NCI-H1092 treated with DMSO at 0.1 percent for 48 hours (cell line): ENCODE data around the gene ADAMTS17.

Experiments used
- DNase-seq: peaks from one replicate; lab custom pipeline; 2025; lab: John Stamatoyannopoulos, UW

ADAMTS17 gene

DNA sequence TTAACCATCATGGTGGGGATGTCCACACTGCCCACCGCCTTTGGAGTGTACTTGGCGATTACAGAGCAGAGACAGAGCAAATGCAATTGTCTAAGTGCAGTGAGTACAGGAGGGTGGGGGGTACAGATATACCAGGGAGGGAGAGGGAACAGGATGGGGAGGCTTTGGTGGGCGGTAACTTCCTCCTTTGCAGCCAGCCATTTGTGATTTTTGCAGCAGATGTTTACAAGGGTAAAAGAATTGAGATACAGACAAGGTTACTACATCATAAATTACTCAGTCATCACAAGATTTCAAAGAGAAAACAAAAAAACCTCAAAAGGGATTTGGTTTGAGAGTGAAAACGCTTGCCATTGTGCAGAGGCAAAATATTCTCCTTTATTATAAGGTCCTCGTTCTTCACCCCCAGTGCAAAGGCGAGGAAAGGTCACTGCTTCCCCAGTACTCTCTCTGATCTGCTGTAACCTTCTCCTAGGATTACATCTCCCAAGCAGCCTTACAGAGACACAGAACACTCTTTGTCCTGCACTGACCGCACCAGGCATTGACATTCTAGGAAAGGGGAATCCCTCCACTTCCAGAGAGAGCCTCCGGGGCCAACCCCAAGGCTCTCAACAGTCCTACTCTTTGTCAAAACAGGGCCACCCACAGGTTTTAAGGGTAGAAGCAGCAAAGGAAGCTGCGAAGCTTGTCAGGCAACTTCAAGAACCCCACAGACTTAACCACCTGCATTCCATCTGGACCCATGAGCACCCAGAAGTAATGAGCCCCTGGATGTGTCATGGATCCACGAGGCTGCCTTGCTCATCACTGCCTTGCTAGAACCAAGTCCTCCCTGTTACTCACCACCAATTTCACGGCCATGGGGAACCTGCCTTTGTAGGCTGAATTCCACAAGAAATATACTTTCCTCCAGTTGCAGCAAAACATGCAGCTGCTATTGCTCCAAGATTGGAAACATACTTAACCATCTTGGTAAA is 117.3 kb downstream of the ADAMTS17 start:
- no peak for DNase-seq

DNA sequence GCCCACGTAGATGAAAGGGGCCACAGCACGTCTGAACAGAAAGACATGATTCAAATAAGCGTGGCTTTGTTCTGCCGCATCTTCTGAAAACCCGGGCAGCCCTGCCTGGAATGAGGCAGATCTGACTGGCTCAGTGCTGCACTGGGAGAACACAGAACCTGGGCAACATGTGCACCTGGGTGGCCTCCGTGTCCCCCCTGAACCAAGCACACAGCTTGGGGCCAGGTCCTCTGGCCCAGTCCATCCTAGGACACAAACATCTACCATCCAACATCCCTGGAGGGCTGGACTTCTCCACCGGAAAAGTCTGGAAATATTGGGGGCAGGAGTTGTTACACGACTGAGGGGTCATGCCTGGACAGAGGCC is 119.4 kb downstream of the ADAMTS17 start:
- no peak for DNase-seq

DNA sequence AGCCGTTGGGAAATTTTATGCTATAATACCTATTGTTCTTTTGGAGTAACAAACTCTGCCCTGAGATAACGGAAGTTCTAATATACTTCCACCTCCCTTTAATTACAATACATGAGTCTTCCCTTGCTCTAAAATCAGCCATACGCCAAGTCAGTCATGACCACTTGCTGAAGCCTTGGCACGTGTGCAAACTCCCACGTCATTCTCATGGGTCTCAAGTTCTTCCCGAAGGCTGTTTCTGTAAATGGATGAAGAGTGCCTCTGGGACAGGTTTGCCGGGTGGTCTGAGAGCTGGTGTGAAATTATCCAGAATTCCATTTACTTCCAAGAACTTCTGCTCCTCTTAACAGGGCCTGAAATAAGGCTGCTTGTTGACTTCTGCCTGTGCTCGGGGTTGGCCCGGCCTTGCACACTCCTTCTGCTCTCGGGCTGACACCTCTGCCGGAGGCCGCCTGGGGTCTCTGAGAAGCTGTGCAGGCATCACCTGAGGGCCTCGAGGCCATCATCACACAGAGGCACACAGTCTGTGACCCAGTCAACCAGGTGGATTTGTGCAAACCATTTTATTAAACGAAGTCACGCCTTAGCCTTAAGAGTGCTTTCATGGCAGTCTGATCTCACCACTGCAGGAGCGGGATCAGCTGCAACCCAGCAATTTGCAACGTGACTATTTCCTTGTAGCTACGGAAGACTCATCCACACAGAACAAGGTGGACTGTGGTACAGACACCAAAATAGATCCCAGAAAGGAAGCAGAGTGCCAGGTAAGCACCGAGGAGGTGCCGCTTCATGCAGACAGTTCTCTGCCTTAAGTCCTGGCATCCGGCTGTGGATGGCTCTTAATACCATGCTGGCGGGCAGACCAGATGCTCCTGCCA is 120.1 kb downstream of the ADAMTS17 start:
- DNase-seq, result no peak

DNA sequence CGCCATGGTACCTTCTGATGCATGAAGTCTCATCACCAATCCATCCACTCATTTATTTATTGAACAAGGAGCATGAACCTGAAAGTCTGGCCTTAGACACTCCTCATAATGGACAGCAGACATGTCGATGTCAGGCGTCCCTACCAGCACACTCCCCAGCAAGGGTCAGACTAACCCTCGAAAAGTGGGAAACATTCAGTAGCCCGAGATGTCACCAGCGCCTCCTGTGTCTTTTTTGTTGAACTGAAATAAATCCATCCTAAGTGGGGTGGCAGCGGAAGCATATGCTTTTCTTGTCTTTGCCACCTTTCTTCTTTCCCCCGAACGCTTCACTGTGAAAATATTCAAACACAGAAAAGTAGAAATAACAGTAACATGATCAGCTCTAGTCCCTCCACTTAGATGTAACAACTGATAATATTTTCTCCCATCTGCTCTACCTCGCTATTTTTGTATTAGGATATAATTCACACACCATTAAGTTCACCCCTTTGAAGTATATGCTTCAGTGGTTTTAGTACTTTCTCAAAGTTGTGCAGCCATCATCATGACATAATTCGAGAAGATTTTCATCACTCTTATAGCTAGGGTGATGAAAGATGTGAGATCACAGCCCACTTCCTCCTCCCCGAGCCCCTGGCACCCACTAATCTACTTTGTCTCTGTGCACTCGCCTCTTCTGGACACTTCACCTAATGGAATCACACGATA is 121.6 kb downstream of the ADAMTS17 start:
- no peak for DNase-seq

DNA sequence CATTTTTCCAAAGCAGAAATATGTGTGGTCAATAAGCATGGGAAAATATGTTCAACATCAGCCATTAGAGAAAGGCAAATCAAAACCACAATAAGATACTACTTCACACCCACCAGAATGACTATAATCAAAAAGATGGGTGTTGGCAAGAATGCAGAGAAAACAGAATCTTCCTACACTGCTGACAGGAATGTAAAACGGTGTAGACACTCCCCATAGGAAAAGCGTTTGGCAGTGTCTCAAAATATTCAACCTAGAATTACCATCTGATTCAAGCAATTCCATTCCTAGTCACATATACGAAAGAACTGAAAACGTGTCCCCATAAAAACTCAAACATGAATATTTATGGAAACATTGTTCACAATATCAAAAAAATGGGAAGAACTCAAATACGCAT is 123.3 kb downstream of the ADAMTS17 start:
- no peak for DNase-seq

DNA sequence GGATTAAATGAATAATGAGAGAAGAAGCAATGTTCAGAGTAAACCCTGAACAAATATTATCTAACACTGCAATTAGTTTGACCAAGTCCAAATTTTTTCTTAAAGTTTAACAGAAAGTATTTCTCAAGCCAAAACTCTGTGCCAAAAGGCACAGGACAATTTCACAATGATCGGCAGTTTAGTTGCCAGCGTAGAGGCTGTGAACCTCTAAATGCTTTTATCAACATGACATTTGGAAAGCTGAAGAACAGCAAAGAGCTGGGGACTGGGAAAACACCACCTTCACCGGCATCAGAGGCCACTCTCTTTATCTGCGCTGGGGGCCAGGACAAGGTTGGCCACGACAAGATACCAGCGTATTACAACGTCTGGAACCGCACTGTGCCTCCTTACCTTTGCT is 125.6 kb downstream of the ADAMTS17 start:
- DNase-seq, result no peak

DNA sequence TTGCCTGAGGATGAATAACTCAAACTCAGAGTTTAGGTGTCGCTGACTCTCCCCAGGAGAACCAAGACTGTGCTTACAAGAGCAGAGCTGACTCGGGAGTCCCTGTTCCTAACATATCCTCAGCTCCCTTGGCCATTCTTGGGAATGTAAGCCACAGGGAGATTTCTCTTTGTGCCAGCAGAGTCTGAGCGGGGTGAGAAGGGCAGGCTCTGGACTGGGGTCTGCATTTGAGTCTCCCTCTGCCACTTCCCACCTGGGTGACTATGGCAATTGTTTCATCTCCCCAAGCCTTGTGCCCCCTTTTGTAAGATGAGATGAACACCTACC is 126.0 kb downstream of the ADAMTS17 start:
- no peak for DNase-seq

DNA sequence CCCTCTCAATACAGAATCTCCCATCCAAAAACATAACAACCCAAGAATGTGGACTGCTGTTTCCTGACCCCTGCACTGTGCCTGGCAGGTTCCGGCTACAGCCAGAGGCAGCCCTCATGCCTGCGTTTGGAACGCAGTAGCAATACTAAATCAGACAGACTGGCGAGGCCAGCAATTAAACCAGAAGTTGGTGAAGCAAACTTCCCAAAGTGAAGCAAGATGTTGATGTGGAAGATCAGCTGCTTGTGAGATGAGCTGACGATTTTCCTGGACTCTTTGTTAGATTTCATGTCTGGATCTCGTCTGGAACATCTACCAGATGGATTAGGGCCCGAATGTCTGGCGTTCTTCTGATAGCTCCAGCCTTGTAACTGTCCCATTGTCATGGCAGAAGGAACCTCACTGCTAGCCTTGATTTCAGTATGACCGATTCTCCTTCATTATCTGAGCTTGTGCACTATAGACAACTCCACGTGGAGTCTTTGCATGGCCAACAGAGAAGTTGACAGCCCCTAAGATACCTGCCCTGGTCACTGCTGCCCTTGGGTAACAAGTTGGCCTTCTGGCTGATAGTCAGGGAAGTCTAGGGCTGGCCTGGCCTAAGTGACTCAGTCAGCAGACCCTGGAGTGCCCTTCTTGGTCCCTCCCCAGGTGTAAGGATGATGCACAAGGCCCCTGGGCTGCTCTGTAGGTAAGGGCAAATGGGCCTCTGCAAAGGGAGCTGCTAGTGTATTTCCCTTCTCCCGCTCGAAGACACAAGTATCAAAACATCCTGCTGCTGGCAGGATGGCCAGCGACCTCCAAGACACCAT is 126.5 kb downstream of the ADAMTS17 start:
- no peak for DNase-seq

DNA sequence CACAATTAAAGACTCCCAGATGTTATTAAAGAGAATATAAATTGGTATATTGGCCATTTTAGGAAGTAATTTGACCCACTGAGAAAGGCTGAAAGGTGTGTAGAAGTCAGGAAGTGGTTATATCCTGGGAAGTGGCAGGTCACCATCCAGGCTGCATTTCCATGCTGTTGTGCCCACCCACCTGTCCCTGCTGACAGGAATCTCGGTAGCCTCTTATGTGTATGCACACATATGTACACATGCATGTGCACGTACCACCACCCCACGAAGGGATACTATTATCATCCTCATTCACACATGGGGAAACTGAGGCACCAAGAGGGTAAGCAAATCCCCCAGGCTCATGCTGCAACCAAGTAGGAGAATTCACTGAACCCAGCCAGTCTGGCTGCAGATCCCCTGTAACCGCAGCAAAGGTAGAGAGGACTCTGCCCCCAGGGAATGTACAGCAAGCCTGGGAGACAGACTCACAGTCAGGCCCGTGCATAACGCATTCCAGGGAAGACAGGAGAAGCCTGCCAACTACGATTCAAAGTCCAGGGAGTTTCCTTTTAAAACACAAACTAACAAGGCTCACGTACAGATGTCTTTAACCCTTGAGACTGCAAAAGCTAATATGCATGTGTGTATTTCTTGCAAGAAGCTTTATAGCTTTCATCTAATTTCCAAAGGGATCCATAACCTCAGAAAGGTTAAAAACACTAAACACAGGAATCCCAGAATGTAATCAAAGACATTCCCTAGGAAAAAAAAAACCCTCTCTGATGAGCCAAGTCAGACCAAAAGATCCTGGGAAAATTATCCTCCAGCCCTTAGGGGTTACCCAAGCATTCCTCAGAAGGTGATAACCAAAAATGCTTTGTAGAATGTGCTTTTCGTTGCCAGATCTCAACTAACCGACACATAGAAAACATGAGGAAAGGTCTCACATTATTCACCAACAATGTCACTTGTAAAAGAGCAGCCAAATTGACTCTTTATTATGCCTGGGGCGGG is 129.6 kb downstream of the ADAMTS17 start:
- DNase-seq, result no peak

DNA sequence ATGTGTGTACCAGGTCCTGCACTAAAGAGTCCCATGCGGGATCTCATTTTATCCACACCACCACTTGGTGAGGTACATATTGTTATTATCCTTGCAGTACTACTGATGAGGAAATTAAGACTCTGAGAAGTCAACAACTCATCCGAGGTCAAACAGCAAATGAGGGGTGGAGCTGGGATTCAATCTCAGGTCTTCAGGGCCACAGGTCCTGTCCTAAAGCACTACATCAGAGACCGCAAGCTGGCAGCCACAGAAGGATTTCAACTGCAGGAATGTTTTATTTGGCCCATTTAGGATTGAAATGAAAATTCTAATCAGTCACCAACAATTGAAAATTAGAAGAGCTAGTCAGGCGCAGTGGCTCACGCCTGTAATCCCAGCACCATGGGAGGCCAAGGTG is 131.4 kb downstream of the ADAMTS17 start:
- DNase-seq, result no peak

DNA sequence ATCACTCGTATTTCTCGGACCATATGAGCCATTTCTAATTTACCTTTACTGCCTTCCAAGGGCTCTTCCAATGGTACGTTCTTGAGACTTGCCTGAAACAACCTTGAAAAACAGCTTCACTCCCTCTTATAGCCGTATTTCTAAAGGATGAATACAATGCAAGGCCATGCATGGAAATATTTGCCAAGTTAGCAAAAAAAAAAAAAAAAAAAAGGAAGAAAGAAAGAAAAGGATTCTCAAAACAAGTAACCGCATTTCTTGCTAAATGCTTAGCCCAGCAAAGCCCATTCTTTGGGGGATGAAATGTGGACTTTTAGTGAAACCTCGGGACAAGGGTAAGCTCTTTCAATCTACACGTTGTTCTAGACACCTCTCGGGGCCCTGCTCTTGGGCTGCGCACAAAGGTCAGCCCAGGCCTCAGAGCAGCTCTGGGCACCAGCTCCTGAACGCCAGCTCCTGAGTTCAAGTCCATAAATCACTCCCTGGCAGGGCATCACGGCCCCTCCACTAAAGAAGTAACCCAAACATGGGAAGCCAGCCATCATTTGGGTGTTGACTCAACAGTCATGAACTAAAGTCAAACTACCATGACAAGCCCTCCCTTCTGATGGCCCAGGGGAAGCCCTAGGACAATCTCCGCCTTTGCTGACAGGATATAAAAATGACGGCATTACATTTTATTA is 132.7 kb downstream of the ADAMTS17 start:
- DNase-seq, result no peak

DNA sequence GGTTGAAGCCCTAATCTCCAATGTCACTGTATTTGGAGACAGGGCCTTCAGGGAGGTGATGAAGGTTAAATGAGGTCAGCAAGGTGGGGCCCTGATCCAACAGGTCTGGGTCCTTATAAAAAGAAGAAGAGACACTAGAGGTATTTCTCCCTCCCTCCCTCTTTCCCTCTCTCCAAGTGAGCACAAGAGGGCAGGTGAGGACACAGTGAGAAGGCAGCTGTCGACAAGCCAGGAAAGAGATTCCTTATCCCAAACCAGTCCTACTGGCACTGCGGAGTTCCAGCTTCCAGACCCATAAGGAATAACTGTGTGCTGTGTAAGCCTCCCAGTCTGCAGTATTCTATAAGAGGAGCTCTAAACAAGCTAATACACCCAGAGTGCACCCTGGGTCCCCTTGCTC is 134.7 kb downstream of the ADAMTS17 start:
- DNase-seq, result no peak

DNA sequence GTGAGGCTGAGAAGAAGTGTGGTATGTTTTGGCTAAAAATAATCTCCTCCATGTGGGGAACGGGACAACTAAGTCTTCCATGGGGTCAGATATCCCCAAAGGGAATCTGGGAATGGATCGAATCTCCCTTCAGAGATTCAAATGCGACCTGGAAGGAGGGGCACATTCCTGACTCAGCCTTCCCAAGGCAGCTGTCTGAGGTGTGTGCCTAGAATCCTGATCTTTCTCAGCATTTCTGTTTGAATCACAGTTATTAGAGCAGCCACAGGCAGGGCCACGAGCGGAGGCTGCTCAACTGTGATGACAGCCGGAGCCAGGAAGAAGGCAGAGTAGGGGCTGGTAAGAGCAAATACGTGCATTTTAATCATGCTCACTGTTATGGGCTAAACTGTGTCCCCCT is 135.1 kb downstream of the ADAMTS17 start:
- no peak for DNase-seq

DNA sequence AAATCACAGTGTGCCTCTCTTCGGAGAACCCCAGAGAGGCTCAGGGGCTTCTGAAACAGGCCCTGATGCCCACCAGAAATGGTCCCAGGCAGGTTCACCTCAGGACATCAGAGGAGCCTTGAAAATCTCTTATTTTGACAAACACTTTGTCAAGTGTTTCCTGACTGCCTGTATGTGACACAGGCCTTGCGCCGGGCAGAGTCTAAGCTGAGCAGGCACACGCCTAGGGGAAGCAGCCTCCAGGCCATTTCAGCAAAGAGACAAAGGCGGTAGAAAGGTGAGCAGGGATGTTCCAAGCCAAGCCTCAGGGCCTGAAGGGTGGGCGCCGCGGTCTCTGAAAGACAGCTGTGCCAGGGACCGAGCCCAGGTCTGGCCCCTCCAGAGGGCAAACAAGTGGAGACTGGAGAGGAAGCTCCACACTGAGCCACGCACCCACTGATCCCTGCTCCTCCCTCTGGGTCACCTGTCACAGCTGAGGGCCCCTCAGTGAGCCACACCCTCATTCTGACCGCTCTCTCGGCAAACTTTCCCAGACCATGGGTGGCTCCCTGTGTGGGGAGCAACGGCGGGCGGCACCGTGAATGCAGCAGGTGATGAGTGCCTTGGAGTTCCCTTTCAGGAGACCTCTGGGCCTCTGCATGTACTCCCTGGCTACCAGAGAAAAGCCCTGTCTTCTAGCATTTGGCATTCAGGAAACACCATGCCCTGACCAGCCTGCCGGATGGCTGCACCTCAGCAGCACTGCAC is 136.1 kb downstream of the ADAMTS17 start:
- no peak for DNase-seq

DNA sequence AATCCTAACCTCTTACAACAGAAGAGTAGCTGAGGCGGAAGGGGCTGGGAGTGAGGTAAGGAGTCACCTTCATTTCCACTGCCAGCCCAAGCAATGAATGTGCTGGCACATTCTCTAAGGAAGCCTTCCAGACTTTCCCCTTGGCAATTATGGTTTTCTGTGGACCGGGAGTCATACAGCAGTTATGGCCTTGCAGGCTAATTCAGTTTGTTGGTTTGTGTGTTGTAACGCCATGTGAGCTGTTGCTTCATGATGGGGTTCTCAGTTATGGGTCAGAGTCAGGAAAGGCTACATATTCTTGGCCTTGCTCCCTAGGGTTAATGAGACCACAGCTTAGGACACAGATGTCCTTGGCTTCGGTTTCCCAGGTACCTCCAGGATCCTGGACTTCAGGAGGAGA is 137.0 kb downstream of the ADAMTS17 start:
- no peak for DNase-seq

DNA sequence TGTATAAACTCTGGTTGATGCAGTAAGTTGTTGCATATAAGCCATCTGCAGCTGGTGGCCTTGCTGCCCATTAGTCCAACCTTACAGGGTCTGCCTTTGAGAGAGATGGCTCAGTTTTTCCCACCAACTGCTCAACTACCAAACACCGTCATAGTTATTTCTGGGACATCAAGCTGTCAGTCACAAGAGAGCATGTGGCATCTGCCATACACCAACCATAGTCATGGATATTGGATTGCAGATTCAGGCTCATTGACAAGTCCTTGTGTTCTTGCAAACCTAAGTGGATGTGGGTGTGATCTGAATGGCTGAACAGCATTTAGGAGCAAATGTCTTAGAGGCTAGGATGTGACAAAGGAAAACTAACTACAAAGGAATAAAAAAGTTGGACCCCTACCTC is 137.6 kb downstream of the ADAMTS17 start:
- DNase-seq, result no peak

DNA sequence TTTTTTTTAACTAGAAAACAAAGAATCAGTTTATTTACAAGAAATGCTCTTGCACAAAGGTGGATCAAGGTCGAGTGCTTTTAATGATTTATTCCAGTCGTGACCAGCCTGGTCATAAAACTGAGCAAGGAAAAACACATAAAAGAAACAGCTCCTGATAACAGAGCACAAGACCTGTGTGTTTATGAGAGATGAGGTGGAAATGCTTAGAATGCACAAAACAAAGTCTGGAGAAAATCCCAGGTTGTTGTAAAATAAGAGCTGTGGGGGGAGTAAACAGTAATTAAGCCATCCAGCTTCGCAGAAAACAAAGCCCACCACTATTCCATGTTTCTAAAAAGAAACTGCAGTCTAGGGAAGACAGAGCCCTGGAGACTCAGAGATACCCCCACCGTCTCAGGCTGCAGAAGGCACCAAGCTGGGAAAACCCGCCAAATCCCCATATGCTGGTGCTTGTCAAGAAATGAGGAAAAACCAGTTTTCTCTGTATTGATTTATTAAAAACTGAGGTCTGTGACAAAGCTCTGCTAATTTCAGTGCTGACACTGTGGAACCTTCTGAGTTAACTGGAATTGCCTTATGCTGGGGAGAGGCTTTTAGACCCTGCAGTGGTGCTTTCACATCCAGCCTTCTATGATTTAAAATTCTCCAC is 139.3 kb downstream of the ADAMTS17 start:
- DNase-seq, result no peak
